Measurements from ENCODE around the gene ABCC6. TPM values are rescaled to one million over a fixed set of nuclear protein-coding genes. Genes with fewer than 3 reads are reported as not detected.

Gene ABCC6
- total RNA-seq, 1 donor, result 0.36 TPM

DNA sequence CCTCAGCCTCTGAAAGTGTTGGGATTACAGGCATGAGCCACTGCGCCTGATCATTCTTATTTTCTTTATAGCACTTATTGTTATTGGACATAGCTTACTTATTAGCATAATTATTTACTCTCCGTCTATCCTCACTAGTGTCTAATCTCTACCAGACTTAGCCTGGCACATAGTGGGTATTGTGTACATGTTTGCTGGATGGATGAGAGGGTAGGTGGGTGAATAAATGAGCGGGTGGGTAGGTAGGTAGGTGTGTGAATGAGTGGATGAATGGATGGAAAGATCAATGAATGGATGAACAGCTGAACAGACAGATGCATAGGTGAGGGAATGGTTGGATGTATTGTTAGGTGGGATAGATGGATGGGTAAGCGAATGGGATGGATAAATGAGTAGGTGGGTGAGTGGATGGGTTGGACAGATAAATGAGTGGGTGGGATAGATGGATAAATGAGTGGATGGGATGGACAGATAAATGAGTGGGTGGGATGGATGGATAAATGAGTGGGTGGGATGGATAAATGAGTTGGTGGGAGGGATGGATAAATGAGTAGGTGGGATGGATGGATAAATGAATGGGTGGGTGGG is 51.9 kb downstream of the ABCC6 start:
- no peaks in the 10 kb centered on the region for H3K79me2 ChIP-seq (ENCODE audit: insufficient read depth, low read length)
- TF ChIP-seq, protein P1, sequence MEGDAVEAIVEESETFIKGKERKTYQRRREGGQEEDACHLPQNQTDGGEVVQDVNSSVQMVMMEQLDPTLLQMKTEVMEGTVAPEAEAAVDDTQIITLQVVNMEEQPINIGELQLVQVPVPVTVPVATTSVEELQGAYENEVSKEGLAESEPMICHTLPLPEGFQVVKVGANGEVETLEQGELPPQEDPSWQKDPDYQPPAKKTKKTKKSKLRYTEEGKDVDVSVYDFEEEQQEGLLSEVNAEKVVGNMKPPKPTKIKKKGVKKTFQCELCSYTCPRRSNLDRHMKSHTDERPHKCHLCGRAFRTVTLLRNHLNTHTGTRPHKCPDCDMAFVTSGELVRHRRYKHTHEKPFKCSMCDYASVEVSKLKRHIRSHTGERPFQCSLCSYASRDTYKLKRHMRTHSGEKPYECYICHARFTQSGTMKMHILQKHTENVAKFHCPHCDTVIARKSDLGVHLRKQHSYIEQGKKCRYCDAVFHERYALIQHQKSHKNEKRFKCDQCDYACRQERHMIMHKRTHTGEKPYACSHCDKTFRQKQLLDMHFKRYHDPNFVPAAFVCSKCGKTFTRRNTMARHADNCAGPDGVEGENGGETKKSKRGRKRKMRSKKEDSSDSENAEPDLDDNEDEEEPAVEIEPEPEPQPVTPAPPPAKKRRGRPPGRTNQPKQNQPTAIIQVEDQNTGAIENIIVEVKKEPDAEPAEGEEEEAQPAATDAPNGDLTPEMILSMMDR (IDR thresholded peaks at IDR 0.05; ENCODE audit: extremely low read depth, low read depth, low read length), result no peak
- no peak overlapping the region for H3K4me3 ChIP-seq (ENCODE audit: insufficient read depth, low read length)
- H3K4me2 ChIP-seq (ENCODE audit: insufficient read depth, low read length), result no peak overlapping the region
- no peaks in the 10 kb centered on the region for H3K27me3 ChIP-seq (ENCODE audit: insufficient read depth, low read length)
- H4K20me1 ChIP-seq (ENCODE audit: insufficient read depth, low read length), result no peaks in the 10 kb centered on the region
- H3K4me1 ChIP-seq (ENCODE audit: insufficient read depth, low read length), result no peaks in the 10 kb centered on the region
- H3K36me3 ChIP-seq (ENCODE audit: insufficient read depth, low read length), result no peaks in the 10 kb centered on the region
- H2AFZ ChIP-seq (ENCODE audit: low read length), result no peak overlapping the region
- H3K27ac ChIP-seq (ENCODE audit: low read depth, low read length), result no peak overlapping the region
- no peak for DNase-seq (ENCODE audit: insufficient read length, low spot score, missing footprints)
- H3K9me3 ChIP-seq (ENCODE audit: low read depth, low read length), result no peaks in the 10 kb centered on the region

DNA sequence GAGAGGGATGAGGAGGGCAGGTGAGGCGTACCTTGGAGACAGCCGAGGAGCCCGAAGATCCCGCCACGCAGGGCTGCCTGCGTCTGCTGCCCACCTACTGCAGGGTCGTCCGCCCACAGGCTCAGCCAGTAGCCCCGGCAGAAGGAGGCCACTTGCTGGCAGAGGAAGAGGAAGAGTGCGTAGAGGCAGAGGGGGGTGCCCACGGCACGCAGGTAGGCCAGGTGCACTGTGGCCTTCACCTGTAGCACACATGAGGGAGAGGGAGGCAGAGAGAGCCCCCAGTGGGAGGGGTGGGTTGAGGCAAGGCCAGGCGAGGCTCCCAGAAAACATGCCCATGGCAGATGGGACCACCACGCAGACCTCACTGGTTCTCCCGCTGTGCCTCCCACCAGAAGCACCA is 53.7 kb downstream of the ABCC6 start:
- H3K79me2 ChIP-seq (ENCODE audit: insufficient read depth, low read length), result no peaks in the 10 kb centered on the region
- no peak overlapping the region for H3K27ac ChIP-seq (ENCODE audit: low read depth, low read length)
- H3K4me2 ChIP-seq (ENCODE audit: insufficient read depth, low read length), result no peak overlapping the region
- no peaks in the 10 kb centered on the region for H3K27me3 ChIP-seq (ENCODE audit: insufficient read depth, low read length)
- no peaks in the 10 kb centered on the region for H3K36me3 ChIP-seq (ENCODE audit: insufficient read depth, low read length)
- H4K20me1 ChIP-seq (ENCODE audit: insufficient read depth, low read length), result no peaks in the 10 kb centered on the region
- TF ChIP-seq, protein P1 (IDR thresholded peaks at IDR 0.05; ENCODE audit: extremely low read depth, low read depth, low read length), result no peak
- no peak for DNase-seq (ENCODE audit: insufficient read length, low spot score, missing footprints)
- H2AFZ ChIP-seq (ENCODE audit: low read length), result no peak overlapping the region
- H3K4me1 ChIP-seq (ENCODE audit: insufficient read depth, low read length), result no peaks in the 10 kb centered on the region
- no peaks in the 10 kb centered on the region for H3K9me3 ChIP-seq (ENCODE audit: low read depth, low read length)
- H3K4me3 ChIP-seq (ENCODE audit: insufficient read depth, low read length), result no peak overlapping the region

DNA sequence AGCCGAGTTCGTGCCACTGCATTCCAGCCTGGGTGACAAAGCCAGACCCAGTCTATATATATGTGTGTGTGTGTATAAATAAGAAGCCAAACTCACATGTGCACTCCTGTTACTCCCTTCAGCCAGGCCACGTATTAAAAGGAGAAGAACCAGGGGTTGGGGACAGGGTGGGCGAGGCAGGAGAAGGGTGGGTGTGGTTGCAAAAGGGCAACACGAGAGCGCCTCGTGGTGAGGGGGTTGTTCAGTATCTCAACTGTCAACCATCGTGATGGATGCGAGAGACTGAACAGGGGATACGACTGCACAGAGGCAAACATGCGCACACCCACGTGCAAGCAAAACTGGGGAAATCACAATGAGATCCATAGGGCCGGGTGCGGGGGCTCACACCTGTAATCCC is 54.9 kb downstream of the ABCC6 start:
- no peak overlapping the region for H3K4me3 ChIP-seq (ENCODE audit: insufficient read depth, low read length)
- no peaks in the 10 kb centered on the region for H3K4me1 ChIP-seq (ENCODE audit: insufficient read depth, low read length)
- H3K27ac ChIP-seq (ENCODE audit: low read depth, low read length), result no peak overlapping the region
- no peaks in the 10 kb centered on the region for H3K79me2 ChIP-seq (ENCODE audit: insufficient read depth, low read length)
- H3K36me3 ChIP-seq (ENCODE audit: insufficient read depth, low read length), result no peaks in the 10 kb centered on the region
- no peak for DNase-seq (ENCODE audit: insufficient read length, low spot score, missing footprints)
- TF ChIP-seq, protein P1 (IDR thresholded peaks at IDR 0.05; ENCODE audit: extremely low read depth, low read depth, low read length), result no peak
- H2AFZ ChIP-seq (ENCODE audit: low read length), result no peak overlapping the region
- no peaks in the 10 kb centered on the region for H4K20me1 ChIP-seq (ENCODE audit: insufficient read depth, low read length)
- H3K9me3 ChIP-seq (ENCODE audit: low read depth, low read length), result no peaks in the 10 kb centered on the region
- H3K27me3 ChIP-seq (ENCODE audit: insufficient read depth, low read length), result peaks cover 2% of the 10 kb centered on the region
- H3K4me2 ChIP-seq (ENCODE audit: insufficient read depth, low read length), result no peak overlapping the region

DNA sequence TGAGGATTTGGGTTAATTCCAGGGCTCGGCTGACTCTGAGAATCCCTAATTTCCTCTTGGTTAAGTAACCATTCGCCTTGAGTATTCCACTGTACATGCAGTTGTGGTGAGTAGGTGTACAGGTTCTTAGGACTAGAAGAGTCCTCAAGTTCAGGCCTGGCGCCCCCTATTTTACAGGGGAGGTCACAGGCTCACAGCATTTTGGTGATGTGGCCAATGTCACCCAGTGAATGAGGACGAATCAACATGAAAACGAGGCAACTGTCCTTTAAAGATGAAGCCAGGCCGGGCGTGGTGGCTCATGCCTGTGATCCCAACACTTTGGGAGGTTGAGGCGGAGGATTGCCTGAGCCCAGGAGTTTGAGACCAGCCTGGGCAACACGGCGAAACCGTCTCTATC is 55.4 kb downstream of the ABCC6 start:
- TF ChIP-seq, protein P1 (IDR thresholded peaks at IDR 0.05; ENCODE audit: extremely low read depth, low read depth, low read length), result no peak
- Histone ChIP-seq H3K36me3 (ENCODE audit: insufficient read depth, low read length) (no peaks in the 10 kb centered on the region), H2AFZ (ENCODE audit: low read length) (no peak overlapping the region), H3K79me2 (ENCODE audit: insufficient read depth, low read length) (no peaks in the 10 kb centered on the region), H3K27me3 (ENCODE audit: insufficient read depth, low read length) (peaks cover 6% of the 10 kb centered on the region), H4K20me1 (ENCODE audit: insufficient read depth, low read length) (no peaks in the 10 kb centered on the region), H3K4me1 (ENCODE audit: insufficient read depth, low read length) (no peaks in the 10 kb centered on the region), H3K4me3 (ENCODE audit: insufficient read depth, low read length) (no peak overlapping the region), H3K4me2 (ENCODE audit: insufficient read depth, low read length) (no peak overlapping the region), H3K27ac (ENCODE audit: low read depth, low read length) (no peak overlapping the region), H3K9me3 (ENCODE audit: low read depth, low read length) (no peaks in the 10 kb centered on the region)
- DNase-seq (ENCODE audit: insufficient read length, low spot score, missing footprints), result no peak
